NB4 (cell line): ENCODE data around the gene IQSEC3.
"Not testable (repeated sequence)": the region's sequence is repeated elsewhere in the genome, so short reads cannot be mapped to it uniquely, and the experiment has no call there.

Source experiments
- CTCF ChIP-seq: IDR thresholded peaks from one replicate; pipeline ENCODE4 v1.5.1; 2012; ENCODE audit warnings: low read depth, low read length
- MAX ChIP-seq: IDR thresholded peaks from 2 replicates; pipeline ENCODE4 v1.6.1; 2011; ENCODE audit warnings: low read depth, low read length
- MYC ChIP-seq: IDR thresholded peaks from 2 replicates; pipeline ENCODE4 v1.6.1; 2011; ENCODE audit warnings: low read depth, low read length
- POLR2A ChIP-seq: IDR thresholded peaks from 2 replicates; pipeline ENCODE4 v1.6.1; 2011; ENCODE audit warnings: mild to moderate bottlenecking; ENCODE audit not compliant: insufficient read length; ENCODE audit errors: extremely low read depth

GRCh38 chr12:49149-49548 is 17.4 kb upstream of the IQSEC3 start:
- not testable (repeated sequence) for TF ChIP-seq MYC, CTCF, MAX, POLR2A
